KOPT-K1 (cell line): ENCODE results near the gene TMPRSS11A.

ENCODE experiments used
- H3K27ac ChIP-seq: fragments of 200-600 bp; sonication (generic); 2 replicates; pipeline ENCODE4 v1.5.1; 2016; ENCODE audit warnings: antibody characterized with exemption, mild to moderate bottlenecking, low read depth, low read length; ENCODE audit not compliant: poor library complexity, severe bottlenecking
- H3K36me3 ChIP-seq: fragments of 200-600 bp; sonication (generic); 2 replicates; pipeline ENCODE4 v1.5.1; 2017; ENCODE audit warnings: antibody characterized with exemption, mild to moderate bottlenecking, low read length, moderate library complexity; ENCODE audit not compliant: insufficient read depth
- H3K9me3 ChIP-seq: fragments of 200-600 bp; sonication (generic); 2 replicates; pipeline ENCODE4 v1.5.1; 2017; ENCODE audit warnings: antibody characterized with exemption, low read length, mild to moderate bottlenecking; ENCODE audit not compliant: insufficient read depth, poor library complexity, severe bottlenecking

Gene TMPRSS11A

GRCh38 chr4:67869580-67870190, 93.6 kb downstream of the TMPRSS11A start:
- H3K9me3 ChIP-seq, result no peaks in the 10 kb centered on the region
- no peak overlapping the region for H3K27ac ChIP-seq
- H3K36me3 ChIP-seq, result no peaks in the 10 kb centered on the region

- Histone ChIP-seq H3K9me3 (no peaks in the 10 kb centered on the region), H3K36me3 (no peaks in the 10 kb centered on the region), H3K27ac (no peak overlapping the region)
Observed at GRCh38 chr4:67861513-67861912, 101.8 kb downstream of the TMPRSS11A start.
